ENCODE measurements around the gene PRR36. TPM values are rescaled to one million over a fixed set of nuclear protein-coding genes. Genes with fewer than 3 reads are reported as not detected.
A peak's percentile ranks its signal among the peaks of the same experiment; 100 is the strongest.
"Not testable (repeated sequence)": the region's sequence is repeated elsewhere in the genome, so short reads cannot be mapped to it uniquely, and the experiment has no call there.

PRR36 gene
- total RNA-seq, 1 donor = not detected

DNA sequence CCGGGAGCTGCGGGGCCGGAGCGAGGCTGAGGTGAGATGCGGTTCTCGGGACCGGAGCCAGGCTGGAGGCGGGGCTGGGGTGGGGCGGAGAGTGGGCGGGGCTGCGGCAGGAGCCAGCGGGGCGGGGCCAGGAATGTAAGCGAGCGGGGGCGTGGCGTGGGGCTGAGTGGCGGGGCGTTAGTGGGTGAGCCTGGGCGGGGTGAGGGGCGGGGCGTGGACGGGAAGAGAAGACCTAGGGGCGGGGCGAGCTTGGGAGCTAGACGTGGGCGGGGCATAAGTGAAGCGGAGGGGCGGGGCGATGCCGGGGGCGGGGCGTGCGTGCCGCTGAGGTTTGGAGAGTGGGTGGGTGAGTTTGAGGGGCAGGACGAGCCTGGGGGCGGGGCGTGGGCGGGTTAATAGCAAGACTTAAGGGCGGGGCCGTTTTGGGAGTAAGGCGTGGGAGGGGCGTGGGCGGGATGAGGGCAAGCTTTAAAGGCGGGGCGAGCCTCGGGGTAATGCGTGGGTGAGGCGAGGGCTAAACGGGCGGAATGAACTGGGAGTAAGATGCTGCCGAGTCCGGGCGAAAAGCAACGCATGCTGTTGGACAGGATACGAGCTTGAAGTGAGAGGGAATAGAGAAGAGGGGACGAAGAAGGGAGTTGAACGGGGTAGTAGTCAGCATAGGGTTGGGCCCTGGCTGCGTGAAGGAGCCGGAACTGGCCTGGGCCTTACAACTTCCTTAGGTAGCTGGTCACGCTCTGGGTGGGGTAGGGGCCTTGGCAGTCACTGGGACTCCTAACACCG is 46.5 kb upstream of the PRR36 start:
- TF ChIP-seq, protein P1, sequence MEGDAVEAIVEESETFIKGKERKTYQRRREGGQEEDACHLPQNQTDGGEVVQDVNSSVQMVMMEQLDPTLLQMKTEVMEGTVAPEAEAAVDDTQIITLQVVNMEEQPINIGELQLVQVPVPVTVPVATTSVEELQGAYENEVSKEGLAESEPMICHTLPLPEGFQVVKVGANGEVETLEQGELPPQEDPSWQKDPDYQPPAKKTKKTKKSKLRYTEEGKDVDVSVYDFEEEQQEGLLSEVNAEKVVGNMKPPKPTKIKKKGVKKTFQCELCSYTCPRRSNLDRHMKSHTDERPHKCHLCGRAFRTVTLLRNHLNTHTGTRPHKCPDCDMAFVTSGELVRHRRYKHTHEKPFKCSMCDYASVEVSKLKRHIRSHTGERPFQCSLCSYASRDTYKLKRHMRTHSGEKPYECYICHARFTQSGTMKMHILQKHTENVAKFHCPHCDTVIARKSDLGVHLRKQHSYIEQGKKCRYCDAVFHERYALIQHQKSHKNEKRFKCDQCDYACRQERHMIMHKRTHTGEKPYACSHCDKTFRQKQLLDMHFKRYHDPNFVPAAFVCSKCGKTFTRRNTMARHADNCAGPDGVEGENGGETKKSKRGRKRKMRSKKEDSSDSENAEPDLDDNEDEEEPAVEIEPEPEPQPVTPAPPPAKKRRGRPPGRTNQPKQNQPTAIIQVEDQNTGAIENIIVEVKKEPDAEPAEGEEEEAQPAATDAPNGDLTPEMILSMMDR (IDR thresholded peaks at IDR 0.05; ENCODE audit: insufficient read depth, low read depth, low read length) = no peak
- peak; percentile 99 for DNase-seq (ENCODE audit: low read depth)
- H3K4me3 ChIP-seq (ENCODE audit: low read depth, low read length) = peak overlapping the region; percentile 75

DNA sequence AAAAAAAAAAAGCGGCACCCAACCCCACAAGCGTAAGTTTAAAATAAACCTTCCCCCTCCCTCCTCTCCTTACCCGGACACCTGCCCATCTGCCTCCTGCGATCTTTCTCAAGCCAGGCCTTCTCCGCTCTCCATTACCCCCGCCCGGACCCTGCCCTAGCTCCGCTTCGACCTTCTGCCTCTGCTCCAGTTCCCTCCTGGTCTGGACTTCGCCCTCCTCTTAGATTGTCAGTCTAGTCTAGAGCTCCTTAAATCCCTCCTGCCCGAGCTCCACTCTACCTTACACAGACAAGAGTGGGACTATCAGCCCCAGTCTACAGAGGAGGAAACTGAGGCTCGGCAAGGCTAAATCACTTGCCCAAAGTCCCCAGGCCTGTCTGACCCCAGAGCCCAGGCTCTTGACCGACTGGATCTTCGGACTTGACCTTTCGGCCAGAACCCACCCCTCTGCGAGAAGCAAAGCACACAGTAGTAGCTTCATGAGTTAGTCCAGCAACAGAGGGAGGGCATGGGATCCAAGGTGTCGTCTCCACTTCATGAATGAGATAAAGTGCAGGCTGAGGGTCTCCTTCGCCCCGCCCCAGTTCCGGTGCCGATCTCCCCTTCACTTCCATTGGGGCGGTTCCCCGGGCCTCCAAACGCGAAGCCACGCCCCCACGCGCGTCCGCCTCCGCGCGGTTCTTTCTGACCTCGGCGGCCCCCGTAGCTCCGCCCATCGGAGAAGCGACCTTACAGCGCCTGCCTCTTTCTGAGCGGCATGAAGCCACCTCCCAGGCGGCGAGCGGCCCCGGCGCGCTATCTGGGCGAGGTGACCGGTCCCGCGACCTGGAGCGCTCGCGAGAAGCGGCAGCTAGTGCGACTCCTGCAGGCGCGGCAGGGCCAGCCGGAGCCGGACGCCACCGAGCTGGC is 45.7 kb upstream of the PRR36 start, which contains the start of gene SNAPC2:
SNAPC2 (plus strand) TSS at position 729 of the 909 bp plus-strand sequence; CDS start at position 758, 29 bp downstream.
- peak; percentile 95 for DNase-seq (ENCODE audit: low read depth)
- H3K4me3 ChIP-seq (ENCODE audit: low read depth, low read length) = peak within 1 kb of the TSS; percentile 75
- TF ChIP-seq, protein P1 (IDR thresholded peaks at IDR 0.05; ENCODE audit: insufficient read depth, low read depth, low read length) = no peak

DNA sequence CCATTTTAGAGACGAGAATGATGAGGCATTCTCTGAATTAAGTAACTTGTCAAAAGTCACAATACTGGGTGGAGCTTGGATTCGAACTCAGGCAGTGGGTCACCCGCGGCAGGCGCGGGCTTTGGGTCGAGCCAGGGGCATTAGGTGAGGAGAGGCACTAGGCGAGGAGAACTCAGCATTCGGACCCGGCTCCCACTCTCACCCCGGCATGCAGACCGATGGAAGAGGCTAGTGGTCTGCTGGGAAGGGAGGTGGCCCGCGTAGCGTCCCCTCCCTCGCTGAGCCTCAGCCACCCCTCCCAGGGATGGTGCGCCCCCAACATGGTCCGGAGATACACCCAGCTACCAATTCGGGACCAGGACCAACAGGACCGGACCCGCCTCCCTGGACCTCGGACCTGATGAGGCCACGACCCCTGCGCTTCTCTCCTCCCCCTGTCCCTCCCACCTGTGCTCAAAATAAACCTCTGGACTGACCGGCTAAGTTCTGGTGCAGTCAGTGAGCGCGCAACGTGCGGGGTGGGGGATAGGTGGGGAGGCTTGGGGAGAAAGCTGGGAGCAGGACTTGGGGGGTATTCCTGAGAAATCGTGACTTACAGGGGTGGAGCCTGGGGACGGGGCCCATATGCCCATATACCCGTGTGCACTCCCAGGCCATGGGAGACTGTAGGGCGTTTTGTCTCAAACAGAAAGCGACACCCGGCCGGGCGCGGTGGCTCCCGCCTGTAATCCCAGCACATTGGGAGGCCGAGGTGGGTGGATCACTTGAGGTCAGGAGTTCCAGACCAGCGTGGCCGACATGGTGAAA is 44.6 kb upstream of the PRR36 start:
- DNase-seq (ENCODE audit: low read depth) = no peak
- TF ChIP-seq, protein P1 (IDR thresholded peaks at IDR 0.05; ENCODE audit: insufficient read depth, low read depth, low read length) = no peak
- no peak overlapping the region for H3K4me3 ChIP-seq (ENCODE audit: low read depth, low read length)

DNA sequence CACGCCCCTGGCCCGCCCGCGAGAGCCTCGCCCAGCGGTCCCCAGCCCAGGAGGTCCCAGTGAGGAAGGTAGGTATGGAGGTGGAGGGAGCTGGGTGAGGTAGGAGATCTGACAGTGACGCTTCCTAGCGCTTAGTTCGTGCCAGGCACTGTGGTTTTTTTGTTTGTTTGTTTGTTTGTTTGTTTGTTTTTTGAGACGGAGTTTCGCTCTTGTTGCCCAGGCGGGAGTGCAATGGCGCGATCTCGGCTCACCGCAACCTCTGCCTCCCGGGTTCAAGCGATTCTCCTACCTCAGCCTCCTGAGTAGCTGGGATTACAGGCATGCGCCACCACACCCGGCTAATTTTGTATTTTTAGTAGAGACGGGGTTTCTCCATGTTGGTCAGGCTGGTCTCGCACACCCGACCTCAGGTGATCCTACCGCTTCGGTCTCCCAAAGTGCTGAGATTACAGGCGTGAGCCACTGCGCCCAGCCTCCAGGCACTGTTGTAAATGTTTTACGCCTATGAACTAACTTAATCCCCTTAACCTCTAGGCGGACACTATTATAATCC is 43.9 kb upstream of the PRR36 start:
- peak overlapping the region; percentile 52 for H3K4me3 ChIP-seq (ENCODE audit: low read depth, low read length)

DNA sequence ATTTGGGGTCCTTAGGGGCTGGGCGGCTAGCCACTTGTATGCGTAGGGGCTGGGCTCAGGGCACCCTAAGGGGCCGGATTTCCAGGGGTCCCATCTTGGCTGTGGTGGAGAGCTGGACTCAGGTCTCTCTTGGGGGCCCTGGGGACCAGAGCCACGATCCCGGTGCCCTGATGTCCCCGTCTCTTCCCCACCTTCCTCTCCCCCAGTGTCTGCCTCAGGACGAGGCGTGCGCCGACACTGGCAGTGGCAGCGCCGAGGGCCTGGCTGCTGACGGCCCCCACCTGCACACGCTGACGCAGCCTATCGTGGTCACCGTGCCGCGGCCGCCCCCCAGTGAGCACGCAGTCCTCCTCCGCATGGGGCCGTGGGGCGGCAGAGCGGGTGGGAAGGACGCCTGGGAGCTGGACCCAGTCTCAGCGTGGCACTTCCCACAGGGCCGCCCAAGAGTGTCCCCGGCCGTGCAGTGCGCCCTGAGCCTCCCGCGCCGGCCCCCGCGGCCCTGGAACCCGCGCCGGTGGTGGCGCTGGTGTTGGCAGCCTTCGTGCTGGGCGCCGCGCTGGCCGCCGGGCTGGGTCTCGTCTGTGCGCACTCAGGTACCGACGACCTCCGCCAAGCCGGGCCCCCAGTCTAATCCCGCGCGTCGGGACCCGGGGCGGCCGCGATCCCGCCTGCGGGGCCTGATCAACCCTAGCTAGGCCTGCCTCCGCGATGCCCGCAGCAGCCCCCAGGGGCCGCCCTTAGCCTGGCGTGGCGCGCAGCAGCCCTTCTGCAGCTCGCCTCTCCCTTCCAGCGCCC is 43.3 kb upstream of the PRR36 start:
- peak; percentile 69 for DNase-seq (ENCODE audit: low read depth)
- TF ChIP-seq, protein P1 (IDR thresholded peaks at IDR 0.05; ENCODE audit: insufficient read depth, low read depth, low read length) = peak; percentile 71

More for the DNA sequence above, 43.9 kb upstream of the PRR36 start:
- DNase-seq (ENCODE audit: low read depth) = not testable (repeated sequence)

DNA sequence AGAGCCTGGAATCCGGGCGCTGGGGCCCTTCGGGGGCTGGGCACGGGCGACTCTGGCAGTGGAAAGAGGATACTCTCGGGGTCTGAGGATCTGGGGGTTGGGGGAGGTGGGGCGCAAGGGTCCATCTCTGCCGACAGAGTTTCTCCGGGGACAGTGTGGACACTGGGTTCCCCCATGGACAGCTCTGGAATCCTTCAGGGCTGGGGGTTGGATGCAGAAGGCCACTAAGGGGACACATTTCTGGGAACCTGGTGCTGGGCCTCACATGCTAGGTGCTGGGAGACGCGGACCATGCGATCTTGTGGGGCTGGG is 42.7 kb upstream of the PRR36 start:
- TF ChIP-seq, protein P1 (IDR thresholded peaks at IDR 0.05; ENCODE audit: insufficient read depth, low read depth, low read length) = no peak
- DNase-seq (ENCODE audit: low read depth) = no peak

More for the DNA sequence above, 43.3 kb upstream of the PRR36 start:
- peak overlapping the region; percentile 52 for H3K4me3 ChIP-seq (ENCODE audit: low read depth, low read length)

More for the DNA sequence above, 42.7 kb upstream of the PRR36 start:
- peak overlapping the region; percentile 52 for H3K4me3 ChIP-seq (ENCODE audit: low read depth, low read length)
